SJCRH30 (cell line): Measurements from ENCODE around the gene FBXW7. TPM values are rescaled to one million over a fixed set of nuclear protein-coding genes. Genes with fewer than 3 reads are reported as not detected.

ENCODE experiments used
- DNase-seq, 2 experiments: peaks; one replicate each; pipeline ENCODE4 v3.0.0-alpha.2; 2015 to 2020
- H3K27ac ChIP-seq: fragments of 250-450 bp; sonication (Bioruptor Pico); 2 replicates; pipeline ENCODE4 v1.5.1; 2020; ENCODE audit warnings: mild to moderate bottlenecking, moderate library complexity
- H3K27me3 ChIP-seq: fragments of 250-450 bp; sonication (Bioruptor Pico); 2 replicates; pipeline ENCODE4 v1.5.1; 2020; ENCODE audit warnings: mild to moderate bottlenecking, moderate library complexity
- H3K36me3 ChIP-seq: fragments of 250-450 bp; sonication (Bioruptor Pico); 2 replicates; pipeline ENCODE4 v1.5.1; 2020; ENCODE audit warnings: mild to moderate bottlenecking, moderate library complexity
- H3K4me1 ChIP-seq: fragments of 250-450 bp; sonication (Bioruptor Pico); 2 replicates; pipeline ENCODE4 v1.5.1; 2020; ENCODE audit warnings: mild to moderate bottlenecking, moderate library complexity
- H3K4me3 ChIP-seq: fragments of 250-450 bp; sonication (Bioruptor Pico); 2 replicates; pipeline ENCODE4 v1.5.1; 2020; ENCODE audit warnings: mild to moderate bottlenecking, moderate library complexity
- H3K9me3 ChIP-seq: fragments of 250-450 bp; sonication (Bioruptor Pico); replicated peaks from 2 replicates; pipeline ENCODE4 v1.5.1; 2020; ENCODE audit warnings: mild to moderate bottlenecking, moderate library complexity
- total RNA-seq: library from RNA; depleted of rRNA; stranded (reverse); fragments of >200 nt; shearing (Covaris generic); gene quantifications from 2 replicates; pipeline ENCODE4 v1.2.3, GENCODE V29; 2014

Gene FBXW7
- total RNA-seq, 1 experiment from 2014 or later, result 35.0 TPM

DNA sequence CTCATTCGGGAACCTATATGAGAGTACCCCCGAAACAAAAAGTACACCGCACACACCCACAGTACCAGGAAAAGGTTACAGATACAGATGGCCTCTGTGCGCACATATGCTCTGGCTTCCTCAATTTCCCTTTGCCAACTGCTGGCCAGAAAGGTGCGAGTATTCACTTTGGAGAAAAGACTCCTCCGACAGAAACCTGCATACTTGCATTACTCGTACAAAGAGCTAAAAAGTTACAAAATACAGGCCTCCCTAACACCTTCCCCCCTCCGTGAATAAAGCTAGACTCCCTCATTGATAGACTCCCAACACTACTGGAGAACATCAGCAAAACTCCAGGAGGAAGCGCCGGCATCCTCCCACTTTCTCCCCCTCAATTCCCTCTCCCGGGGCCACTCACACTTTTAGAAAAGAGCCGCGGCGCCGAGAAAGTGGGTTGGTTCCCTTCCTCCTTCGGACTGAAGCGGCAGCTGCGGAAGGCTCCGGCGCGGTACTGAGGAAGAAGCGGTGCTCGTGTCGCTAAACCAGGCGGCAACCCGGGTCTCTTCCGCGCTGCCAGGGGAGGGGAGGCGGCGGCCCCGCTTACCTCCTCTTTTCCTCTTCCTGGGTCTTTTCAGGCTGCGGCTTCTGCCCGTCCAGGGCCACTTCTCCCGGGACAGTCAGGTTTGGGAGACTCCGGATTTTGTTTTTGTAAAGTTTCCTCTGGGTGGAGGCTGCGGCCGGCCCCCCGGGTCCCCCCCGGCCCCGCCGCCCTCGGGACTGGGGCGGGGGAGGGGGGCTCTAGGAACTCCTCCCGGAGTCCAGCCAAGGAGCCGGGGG lies 1.1 kb downstream of the FBXW7 start:
- Histone ChIP-seq H3K4me3 (peak overlapping the region; percentile 95), H3K27me3 (no peaks in the 10 kb centered on the region), H3K4me1 (peaks cover 4% of the 10 kb centered on the region), H3K9me3 (no peaks in the 10 kb centered on the region), H3K36me3 (no peaks in the 10 kb centered on the region), H3K27ac (no peak overlapping the region; the same call in 1 of the 2 replicates)
- DNase-seq, result peak; percentile 23 to 41

DNA sequence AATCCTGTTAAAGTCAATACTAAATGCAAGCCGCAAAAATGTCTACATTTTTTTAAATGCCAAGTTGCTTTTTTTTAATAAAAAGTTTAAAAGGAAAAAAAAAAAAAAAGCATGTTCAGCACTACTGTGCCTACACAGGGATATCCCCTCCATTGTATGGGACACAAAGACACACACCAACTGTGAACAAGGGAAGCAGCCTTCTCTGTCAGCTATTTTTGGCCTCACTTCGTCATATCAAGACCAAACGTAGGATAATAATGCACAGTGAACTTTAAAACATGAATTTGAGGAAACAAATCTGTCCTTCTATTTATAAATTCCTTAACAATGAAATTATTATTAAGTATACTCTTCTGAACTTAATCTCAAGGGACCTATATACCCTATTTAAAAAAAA lies 4.4 kb downstream of the FBXW7 start:
- Histone ChIP-seq H3K9me3 (no peaks in the 10 kb centered on the region), H3K27ac (no peak overlapping the region), H3K4me1 (peaks cover 4% of the 10 kb centered on the region; the same call in 1 of the 2 replicates), H3K4me3 (no peak overlapping the region), H3K27me3 (no peaks in the 10 kb centered on the region), H3K36me3 (no peaks in the 10 kb centered on the region)
- DNase-seq, result no peak

DNA sequence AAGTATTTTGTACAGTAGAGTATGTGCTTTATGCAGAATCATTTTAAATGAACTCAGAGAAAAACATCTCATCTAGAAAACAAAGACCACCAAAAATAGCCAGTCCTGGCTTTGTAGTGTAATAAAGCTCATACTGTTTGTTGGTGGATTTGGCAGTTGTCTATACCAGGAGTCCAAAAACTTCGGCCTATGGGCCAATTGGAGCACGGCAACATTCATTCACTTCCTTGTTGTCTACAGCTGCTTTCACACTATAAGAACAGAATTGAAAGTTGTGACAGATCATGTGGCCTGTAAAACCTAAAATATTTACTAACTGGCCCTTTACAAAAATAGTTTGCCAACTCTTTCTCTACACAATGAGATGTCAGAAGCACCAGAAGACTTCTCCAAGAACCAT lies 5.3 kb downstream of the FBXW7 start:
- Histone ChIP-seq H3K27me3 (no peaks in the 10 kb centered on the region), H3K27ac (no peak overlapping the region), H3K9me3 (no peaks in the 10 kb centered on the region), H3K4me1 (peaks cover 4% of the 10 kb centered on the region; the same call in 1 of the 2 replicates), H3K36me3 (no peaks in the 10 kb centered on the region), H3K4me3 (no peak overlapping the region)
- DNase-seq, result no peak

DNA sequence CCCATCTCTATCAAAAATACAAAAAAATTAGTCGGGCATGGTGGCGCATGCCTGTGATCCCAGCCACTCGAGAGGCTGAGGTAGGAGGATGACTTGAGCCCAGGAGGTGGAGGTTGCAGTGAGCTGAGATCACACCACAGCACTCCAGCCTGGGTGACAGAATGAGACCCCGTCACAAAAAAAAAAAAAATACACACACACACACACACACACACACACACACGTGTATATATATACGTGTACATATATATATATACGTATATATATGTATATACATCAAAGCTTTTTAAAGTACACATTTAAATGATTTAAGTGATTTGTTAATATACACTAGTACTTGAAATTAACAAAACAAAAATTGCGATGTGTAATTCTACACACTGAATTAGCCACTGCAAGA lies 6.0 kb downstream of the FBXW7 start:
- H3K9me3 ChIP-seq, result no peaks in the 10 kb centered on the region
- H3K27me3 ChIP-seq, result no peaks in the 10 kb centered on the region
- no peak overlapping the region for H3K4me3 ChIP-seq
- peaks cover 4% of the 10 kb centered on the region; the same call in 1 of the 2 replicates for H3K4me1 ChIP-seq
- no peak for DNase-seq
- H3K36me3 ChIP-seq, result no peaks in the 10 kb centered on the region
- no peak overlapping the region for H3K27ac ChIP-seq

DNA sequence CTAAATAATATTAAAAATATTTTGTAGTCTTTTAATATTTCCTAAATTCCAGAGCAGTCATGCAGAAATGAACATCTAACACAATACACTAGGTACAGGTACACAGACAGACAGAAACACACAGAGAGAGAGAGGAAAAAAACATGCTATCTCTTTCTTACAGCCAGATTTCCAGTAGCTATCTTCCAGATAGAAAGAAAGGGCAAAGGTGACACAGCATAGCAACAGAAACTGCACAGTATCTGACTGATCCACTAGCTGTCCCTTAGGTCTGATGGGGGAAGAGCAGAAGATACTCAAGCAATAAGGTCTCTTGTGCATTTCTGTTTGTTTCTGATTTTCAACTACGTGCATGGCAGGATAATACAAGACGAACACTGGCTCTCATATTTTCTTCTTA lies 7.8 kb downstream of the FBXW7 start:
- H3K4me3 ChIP-seq, result no peak overlapping the region
- H3K36me3 ChIP-seq, result no peaks in the 10 kb centered on the region
- no peak overlapping the region for H3K27ac ChIP-seq
- DNase-seq, result no peak
- no peaks in the 10 kb centered on the region; the same call in 1 of the 2 replicates for H3K4me1 ChIP-seq
- no peaks in the 10 kb centered on the region for H3K27me3 ChIP-seq
- no peaks in the 10 kb centered on the region for H3K9me3 ChIP-seq

DNA sequence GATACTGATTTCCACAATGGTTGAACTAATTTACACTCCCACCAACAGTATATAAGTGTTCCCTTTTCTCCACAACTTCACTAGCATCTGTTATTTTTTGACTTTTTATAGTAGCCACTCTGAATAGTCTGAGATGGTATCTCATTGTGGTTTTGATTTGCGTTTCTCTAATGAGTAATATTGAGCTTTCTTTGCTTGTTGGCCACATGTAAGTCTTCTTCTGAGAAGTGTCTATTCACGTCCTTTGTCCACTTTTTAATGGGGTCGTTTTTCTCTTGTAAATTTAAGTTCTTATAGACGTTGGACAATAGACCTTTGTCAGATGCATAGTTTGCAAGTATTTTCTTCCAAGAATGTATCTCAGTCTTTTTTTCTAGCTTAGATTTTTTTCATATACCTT lies 10.0 kb downstream of the FBXW7 start:
- Histone ChIP-seq H3K27ac (no peak overlapping the region), H3K27me3 (no peaks in the 10 kb centered on the region), H3K4me1 (no peaks in the 10 kb centered on the region), H3K9me3 (no peaks in the 10 kb centered on the region), H3K4me3 (no peak overlapping the region), H3K36me3 (no peaks in the 10 kb centered on the region)
- no peak for DNase-seq

DNA sequence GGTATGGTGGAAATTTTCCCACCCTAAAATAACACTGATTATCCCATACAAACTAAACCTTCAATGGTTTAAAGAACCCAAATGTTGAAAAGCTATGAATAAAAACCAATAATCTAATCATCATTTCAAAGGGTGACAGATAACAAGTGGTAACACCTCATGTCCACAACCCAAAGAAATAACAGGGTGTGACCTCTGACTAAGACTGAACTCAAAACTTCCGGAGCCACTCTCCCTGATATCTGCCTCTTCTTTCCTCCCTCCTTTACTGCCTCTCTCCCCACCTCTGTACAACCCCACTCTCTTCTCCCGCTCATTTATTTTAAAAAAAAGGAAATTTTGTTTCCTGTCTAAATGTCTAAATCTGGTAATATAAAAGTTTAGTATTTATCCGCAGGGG lies 11.5 kb downstream of the FBXW7 start:
- H3K27me3 ChIP-seq, result no peaks in the 10 kb centered on the region
- no peaks in the 10 kb centered on the region for H3K9me3 ChIP-seq
- no peak for DNase-seq
- no peak overlapping the region for H3K4me3 ChIP-seq
- no peaks in the 10 kb centered on the region for H3K4me1 ChIP-seq
- H3K27ac ChIP-seq, result no peak overlapping the region
- H3K36me3 ChIP-seq, result no peaks in the 10 kb centered on the region

DNA sequence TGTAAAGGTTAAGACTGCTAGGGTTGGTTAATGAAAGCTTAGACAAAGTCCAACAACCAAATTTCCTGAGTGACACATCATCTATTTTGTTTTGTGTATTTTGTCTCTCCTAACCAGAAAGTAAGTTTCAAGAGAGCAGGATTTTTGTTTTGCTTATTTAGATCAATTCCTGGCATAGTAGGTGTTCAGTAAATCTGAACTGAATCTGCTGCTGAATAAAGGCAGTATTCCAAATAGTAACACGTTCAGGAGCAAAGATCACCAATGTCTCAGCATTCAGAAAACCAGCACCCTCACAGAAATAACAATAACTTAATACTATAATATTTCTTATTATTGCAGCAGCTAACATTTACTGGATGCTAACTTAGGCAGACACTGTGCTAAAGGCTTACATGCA lies 12.2 kb downstream of the FBXW7 start:
- no peaks in the 10 kb centered on the region for H3K27me3 ChIP-seq
- H3K9me3 ChIP-seq, result no peaks in the 10 kb centered on the region
- no peaks in the 10 kb centered on the region for H3K36me3 ChIP-seq
- H3K27ac ChIP-seq, result no peak overlapping the region
- no peak for DNase-seq
- H3K4me3 ChIP-seq, result no peak overlapping the region
- no peaks in the 10 kb centered on the region for H3K4me1 ChIP-seq

DNA sequence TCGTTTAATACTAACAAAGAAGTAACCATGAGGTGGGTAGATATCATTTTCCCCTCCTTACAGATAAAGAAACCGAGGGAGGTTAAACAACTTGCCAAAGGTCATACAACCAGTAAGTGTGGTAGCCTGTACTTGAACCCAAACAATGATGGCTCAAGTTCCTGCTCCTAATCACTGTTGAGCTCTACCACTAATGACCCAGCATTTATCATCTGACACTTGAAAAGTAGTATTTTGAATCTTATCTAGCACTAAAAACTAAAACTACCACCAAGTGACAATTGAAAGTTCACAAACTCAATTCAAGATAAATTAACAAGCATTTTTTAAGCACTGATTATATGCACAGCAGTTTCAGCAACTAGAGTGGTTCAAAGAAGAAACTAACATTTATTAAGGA lies 13.1 kb downstream of the FBXW7 start:
- no peak overlapping the region for H3K4me3 ChIP-seq
- H3K27ac ChIP-seq, result no peak overlapping the region
- no peaks in the 10 kb centered on the region for H3K9me3 ChIP-seq
- no peaks in the 10 kb centered on the region for H3K27me3 ChIP-seq
- no peaks in the 10 kb centered on the region for H3K4me1 ChIP-seq
- H3K36me3 ChIP-seq, result no peaks in the 10 kb centered on the region
- no peak for DNase-seq

DNA sequence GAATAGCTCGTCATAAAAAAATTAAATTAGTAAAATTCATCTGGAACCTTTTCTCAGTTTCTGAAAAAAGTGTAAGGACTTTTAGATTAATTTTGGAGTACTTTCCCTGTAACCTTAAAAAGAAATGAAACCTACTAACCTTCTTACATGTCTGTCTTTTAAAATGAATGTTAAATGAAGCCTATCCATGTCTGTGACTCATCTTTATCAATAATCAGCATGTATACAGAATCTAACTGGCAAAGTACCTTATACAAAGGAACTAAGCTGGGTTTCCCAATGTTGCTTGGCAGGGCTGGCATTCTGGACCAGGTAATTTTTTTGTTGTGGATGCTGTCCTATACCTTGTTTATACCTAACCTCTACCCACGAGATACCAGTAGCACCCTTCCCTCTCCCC lies 13.6 kb downstream of the FBXW7 start:
- no peaks in the 10 kb centered on the region for H3K36me3 ChIP-seq
- H3K27ac ChIP-seq, result no peak overlapping the region
- no peaks in the 10 kb centered on the region for H3K4me1 ChIP-seq
- no peaks in the 10 kb centered on the region for H3K27me3 ChIP-seq
- DNase-seq, result no peak
- no peak overlapping the region for H3K4me3 ChIP-seq
- H3K9me3 ChIP-seq, result no peaks in the 10 kb centered on the region

DNA sequence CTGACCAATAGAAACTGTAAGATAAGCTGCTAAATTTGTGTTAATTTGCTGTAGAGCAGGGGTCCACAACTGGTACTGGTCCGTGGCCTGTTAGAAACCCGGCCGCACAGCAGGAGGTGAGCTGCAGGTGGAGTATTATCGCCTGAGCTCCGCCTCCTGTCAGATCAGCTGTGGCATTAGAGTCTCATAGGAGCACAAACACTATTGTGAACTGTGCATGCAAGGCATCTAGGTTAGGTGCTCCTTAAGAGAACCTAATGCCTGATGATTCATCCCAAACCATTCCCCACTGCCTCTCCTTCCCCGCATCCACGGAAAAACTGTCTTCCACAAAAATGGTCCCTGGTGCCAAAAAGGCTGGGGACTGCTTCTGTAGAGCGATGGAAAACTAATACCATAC lies 19.7 kb downstream of the FBXW7 start:
- DNase-seq, result no peak
- H3K4me1 ChIP-seq, result no peaks in the 10 kb centered on the region
- H3K27ac ChIP-seq, result no peak overlapping the region
- H3K9me3 ChIP-seq, result no peaks in the 10 kb centered on the region
- no peaks in the 10 kb centered on the region for H3K36me3 ChIP-seq
- no peak overlapping the region for H3K4me3 ChIP-seq
- no peaks in the 10 kb centered on the region for H3K27me3 ChIP-seq

DNA sequence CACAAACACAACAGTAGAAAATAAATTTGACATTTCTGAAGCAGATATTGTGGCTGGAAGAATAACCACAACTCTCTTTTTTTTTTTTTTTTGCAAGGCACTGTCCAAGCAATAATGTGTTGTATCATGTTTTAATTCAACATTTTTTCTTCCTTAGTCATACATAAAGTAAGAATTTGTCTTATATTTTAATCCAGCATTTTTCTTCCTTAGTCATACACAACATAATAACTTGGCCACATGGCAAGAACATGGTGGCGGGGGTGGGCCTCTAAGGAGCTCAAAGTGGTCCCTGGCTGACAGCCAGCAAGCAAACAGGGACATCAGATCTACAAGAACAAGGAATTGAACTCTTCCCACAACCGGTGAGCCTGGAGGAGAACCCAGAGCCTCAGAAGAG lies 20.2 kb downstream of the FBXW7 start:
- Histone ChIP-seq H3K27ac (no peak overlapping the region), H3K36me3 (no peaks in the 10 kb centered on the region), H3K27me3 (no peaks in the 10 kb centered on the region), H3K9me3 (no peaks in the 10 kb centered on the region), H3K4me1 (no peaks in the 10 kb centered on the region), H3K4me3 (no peak overlapping the region)
- DNase-seq, result peak in 1 of 2 experiments; percentile 3

DNA sequence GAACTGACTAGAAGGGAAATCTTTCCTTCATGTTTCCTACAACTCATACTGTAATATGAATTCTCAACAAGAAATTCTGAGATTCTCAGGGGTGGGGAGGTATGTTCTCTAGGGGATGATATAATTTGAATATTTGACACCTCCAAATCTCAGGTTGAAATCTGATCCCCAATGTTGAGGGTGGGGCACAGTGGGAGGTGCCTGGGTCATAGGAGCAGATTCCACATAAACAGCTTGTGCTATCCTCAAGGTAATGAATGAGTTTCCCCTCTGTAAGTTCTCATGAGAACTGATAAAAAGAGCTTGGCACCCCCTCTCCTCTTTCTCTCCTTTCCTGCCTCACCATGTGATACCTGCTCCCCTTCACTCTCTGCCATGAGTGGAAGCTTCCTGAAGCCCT lies 21.5 kb downstream of the FBXW7 start:
- no peaks in the 10 kb centered on the region for H3K9me3 ChIP-seq
- no peak for DNase-seq
- H3K4me1 ChIP-seq, result no peaks in the 10 kb centered on the region
- no peak overlapping the region for H3K4me3 ChIP-seq
- no peak overlapping the region for H3K27ac ChIP-seq
- no peaks in the 10 kb centered on the region for H3K27me3 ChIP-seq
- H3K36me3 ChIP-seq, result no peaks in the 10 kb centered on the region

DNA sequence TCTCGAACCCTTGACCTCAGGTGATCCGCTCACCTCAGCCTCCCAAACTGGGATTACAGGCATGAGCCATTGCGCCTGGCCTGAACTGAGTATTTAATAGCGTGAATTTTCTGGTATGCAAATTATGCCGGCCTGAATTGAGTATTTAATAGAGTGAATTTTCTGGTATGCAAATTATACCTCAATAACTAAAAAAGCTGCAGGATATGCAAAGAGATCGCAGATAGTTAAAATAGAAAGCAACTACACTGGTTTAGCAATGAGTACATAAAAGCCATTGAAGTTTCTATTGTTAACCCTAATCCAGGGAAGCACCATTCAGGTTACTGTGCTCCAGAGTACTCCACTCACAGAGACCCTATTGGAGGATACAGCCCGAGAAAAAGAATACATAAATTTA lies 22.8 kb downstream of the FBXW7 start:
- Histone ChIP-seq H3K27ac (no peak overlapping the region), H3K9me3 (no peaks in the 10 kb centered on the region), H3K4me1 (no peaks in the 10 kb centered on the region), H3K36me3 (no peaks in the 10 kb centered on the region), H3K4me3 (no peak overlapping the region), H3K27me3 (no peaks in the 10 kb centered on the region)
- no peak for DNase-seq

DNA sequence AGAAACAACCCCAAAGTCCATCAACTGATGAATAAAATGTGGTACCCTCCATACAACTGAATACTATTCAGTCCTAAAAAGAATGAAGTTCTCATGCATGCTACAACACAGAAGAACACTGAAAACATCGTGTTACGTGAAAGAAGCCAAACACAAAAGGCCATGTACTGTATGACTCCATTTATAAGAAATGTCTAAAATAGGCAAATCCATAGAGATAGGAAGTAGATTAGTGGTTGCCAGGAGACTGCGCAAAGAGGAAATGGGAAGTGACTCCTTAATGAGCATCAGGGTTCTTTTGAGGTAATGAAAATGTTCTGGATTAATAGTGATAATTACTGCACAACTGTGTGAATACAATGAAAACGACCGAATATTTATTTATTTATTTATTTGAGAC lies 23.4 kb downstream of the FBXW7 start:
- H3K4me1 ChIP-seq, result no peaks in the 10 kb centered on the region
- H3K27ac ChIP-seq, result no peak overlapping the region
- no peaks in the 10 kb centered on the region for H3K9me3 ChIP-seq
- H3K4me3 ChIP-seq, result no peak overlapping the region
- DNase-seq, result no peak
- no peaks in the 10 kb centered on the region for H3K27me3 ChIP-seq
- H3K36me3 ChIP-seq, result no peaks in the 10 kb centered on the region
